Glutamatergic neuron (in vitro differentiated cells): ENCODE measurements around the gene KLHDC7A. TPM values are rescaled to one million over a fixed set of nuclear protein-coding genes. Genes with fewer than 3 reads are reported as not detected.

Source experiments
- DNase-seq: peaks from one replicate; pipeline ENCODE4 v3.0.0; 2022
- H3K27ac Mint-ChIP-seq: one replicate; pipeline ENCODE4 v1.8.0; 2020; ENCODE audit warnings: mild to moderate bottlenecking, mixed read lengths, inconsistent platforms; ENCODE audit not compliant: unreplicated experiment
- H3K27me3 Mint-ChIP-seq: one replicate; pipeline ENCODE4 v1.8.0; 2020; ENCODE audit warnings: mild to moderate bottlenecking, moderate library complexity, mixed read lengths, inconsistent platforms; ENCODE audit not compliant: unreplicated experiment
- H3K36me3 Mint-ChIP-seq: one replicate; pipeline ENCODE4 v1.8.0; 2020; ENCODE audit warnings: mild to moderate bottlenecking, mixed read lengths, inconsistent platforms; ENCODE audit not compliant: unreplicated experiment
- H3K4me1 Mint-ChIP-seq: one replicate; pipeline ENCODE4 v1.8.0; 2020; ENCODE audit warnings: mild to moderate bottlenecking, low read depth, mixed read lengths, inconsistent platforms; ENCODE audit not compliant: unreplicated experiment
- H3K4me3 Mint-ChIP-seq: one replicate; pipeline ENCODE4 v1.8.0; 2020; ENCODE audit warnings: mild to moderate bottlenecking, mixed read lengths, inconsistent platforms; ENCODE audit not compliant: unreplicated experiment
- H3K9me3 Mint-ChIP-seq: one replicate; pipeline ENCODE4 v1.8.0; 2020; ENCODE audit warnings: mild to moderate bottlenecking, moderate library complexity, mixed read lengths, inconsistent platforms; ENCODE audit not compliant: unreplicated experiment
- total RNA-seq: library from RNA; stranded (reverse); fragmentation: NEBNext Ultra II Directional; extraction: Animal tissue kit (Norgen Biotek cat#: 25700); gene quantifications from one replicate; pipeline ENCODE4 v1.2.1, GENCODE V29; 2021; ENCODE audit not compliant: unreplicated experiment
- TF ChIP-seq, protein P1 (sequence below): fragments of 200-600 bp; sonication (generic); IDR thresholded peaks from one replicate; pipeline ENCODE4 v1.5.0; 2021; ENCODE audit not compliant: partially characterized antibody, unreplicated experiment

KLHDC7A gene
- total RNA-seq, 1 donor from 2014 or later, result not detected

DNA sequence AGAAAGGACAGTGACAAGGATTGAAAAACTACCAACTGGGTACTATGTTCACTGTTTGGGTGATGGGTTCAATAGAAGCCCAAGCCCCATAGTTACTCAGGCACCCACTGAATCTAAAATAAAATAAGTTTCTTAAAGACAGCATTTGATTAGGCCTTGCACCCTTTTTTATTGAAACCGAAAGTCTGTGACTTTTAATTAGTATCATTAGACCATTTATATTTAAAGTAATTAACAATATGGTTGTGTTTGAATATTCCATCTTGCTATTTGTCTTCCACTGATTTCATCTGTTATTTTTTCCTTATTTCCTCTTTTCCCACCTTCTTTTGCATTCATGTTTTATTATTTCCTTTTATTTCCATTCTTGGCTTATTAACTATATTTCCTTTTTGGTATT is 27.4 kb downstream of the KLHDC7A start:
- no peaks in the 10 kb centered on the region for H3K36me3 Mint-ChIP-seq

DNA sequence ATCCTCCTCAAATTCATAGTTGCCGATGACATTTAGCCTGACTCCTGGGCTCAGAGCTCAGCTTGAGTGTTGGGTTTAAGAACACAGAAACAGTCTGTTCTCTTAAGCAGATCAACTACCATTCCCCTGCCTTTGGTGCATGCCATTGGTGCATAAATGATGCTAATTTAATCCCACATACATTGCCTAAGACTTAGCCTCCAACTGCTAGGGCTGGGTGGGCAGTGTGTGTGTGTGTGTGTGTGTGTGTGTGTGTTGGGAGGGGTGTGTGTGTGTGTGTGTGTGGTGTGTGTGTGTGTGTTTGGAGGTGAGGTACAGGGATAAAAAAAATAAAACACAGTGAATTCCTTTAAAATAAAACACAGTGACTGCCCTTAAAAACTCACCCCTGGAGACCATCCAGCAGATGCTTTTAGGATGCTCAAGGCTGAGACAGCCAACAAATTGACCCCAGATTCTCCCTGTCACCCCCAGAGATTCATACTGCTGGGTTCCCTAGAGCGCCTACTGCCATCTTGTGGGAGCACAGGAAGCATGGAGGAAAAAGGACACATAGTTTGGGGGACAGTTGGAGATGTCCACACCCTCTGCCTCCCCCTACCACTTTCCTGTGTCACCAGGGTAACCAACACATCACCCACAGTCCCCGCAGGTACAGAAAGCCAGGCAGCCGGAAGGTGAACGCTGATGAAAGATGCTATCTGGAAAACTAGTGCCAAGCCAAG is 30.6 kb downstream of the KLHDC7A start:
- H3K27me3 Mint-ChIP-seq, result peaks cover 2% of the 10 kb centered on the region

More for the DNA sequence above, 27.4 kb downstream of the KLHDC7A start:
- H3K27me3 Mint-ChIP-seq, result peaks cover 2% of the 10 kb centered on the region
- no peak overlapping the region for H3K4me3 Mint-ChIP-seq
- H3K9me3 Mint-ChIP-seq, result no peaks in the 10 kb centered on the region
- H3K27ac Mint-ChIP-seq, result no peak overlapping the region
- TF ChIP-seq, protein P1, sequence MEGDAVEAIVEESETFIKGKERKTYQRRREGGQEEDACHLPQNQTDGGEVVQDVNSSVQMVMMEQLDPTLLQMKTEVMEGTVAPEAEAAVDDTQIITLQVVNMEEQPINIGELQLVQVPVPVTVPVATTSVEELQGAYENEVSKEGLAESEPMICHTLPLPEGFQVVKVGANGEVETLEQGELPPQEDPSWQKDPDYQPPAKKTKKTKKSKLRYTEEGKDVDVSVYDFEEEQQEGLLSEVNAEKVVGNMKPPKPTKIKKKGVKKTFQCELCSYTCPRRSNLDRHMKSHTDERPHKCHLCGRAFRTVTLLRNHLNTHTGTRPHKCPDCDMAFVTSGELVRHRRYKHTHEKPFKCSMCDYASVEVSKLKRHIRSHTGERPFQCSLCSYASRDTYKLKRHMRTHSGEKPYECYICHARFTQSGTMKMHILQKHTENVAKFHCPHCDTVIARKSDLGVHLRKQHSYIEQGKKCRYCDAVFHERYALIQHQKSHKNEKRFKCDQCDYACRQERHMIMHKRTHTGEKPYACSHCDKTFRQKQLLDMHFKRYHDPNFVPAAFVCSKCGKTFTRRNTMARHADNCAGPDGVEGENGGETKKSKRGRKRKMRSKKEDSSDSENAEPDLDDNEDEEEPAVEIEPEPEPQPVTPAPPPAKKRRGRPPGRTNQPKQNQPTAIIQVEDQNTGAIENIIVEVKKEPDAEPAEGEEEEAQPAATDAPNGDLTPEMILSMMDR, result no peak
- no peak for DNase-seq
- H3K4me1 Mint-ChIP-seq, result no peaks in the 10 kb centered on the region

DNA sequence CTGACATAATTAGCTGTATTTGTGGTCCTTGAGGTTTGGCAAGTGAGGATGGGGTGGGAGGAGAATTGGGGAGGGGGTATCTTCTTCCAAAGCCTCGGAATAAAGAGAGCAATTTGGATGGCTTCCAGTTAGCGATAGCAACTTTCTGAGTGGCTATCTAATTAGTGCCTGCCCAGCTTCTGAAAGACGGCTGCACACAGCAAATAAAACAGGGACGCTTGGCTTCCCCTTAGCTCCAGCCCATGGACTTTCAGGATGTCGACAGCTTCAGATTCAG is 31.1 kb downstream of the KLHDC7A start:
- peaks cover 1% of the 10 kb centered on the region for H3K9me3 Mint-ChIP-seq
- peaks cover 14% of the 10 kb centered on the region for H3K36me3 Mint-ChIP-seq
- H3K4me1 Mint-ChIP-seq, result no peaks in the 10 kb centered on the region
- H3K4me3 Mint-ChIP-seq, result no peak overlapping the region
- DNase-seq, result no peak
- no peak overlapping the region for H3K27ac Mint-ChIP-seq
- no peaks in the 10 kb centered on the region for H3K27me3 Mint-ChIP-seq
- TF ChIP-seq, protein P1, result no peak

More for the DNA sequence above, 30.6 kb downstream of the KLHDC7A start:
- Mint-ChIP-seq H3K4me1 (no peaks in the 10 kb centered on the region), H3K36me3 (peaks cover 14% of the 10 kb centered on the region), H3K4me3 (no peak overlapping the region), H3K27ac (no peak overlapping the region), H3K9me3 (peaks cover 1% of the 10 kb centered on the region)
- DNase-seq, result no peak
- TF ChIP-seq, protein P1, result no peak

DNA sequence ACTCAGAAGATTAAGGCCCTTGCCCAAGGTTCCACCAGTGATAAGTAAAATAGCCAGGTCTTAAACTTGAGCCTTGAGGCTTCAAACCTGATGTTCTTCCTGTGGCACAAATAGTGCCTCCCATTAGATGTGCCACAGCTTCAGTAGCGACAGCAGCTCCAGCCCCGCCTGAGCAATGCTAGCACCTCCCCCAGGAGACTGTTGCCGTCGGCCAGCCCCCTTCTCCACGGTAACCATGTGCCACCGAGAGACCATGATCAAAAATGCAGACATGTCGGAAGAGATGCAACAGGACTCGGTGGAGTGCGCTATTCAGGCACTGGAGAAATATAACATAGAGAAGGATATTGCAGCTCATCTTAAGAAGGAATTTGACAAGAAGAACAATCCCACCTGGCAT is 32.2 kb downstream of the KLHDC7A start:
- TF ChIP-seq, protein P1, result no peak
- H3K4me3 Mint-ChIP-seq, result no peak overlapping the region
- H3K4me1 Mint-ChIP-seq, result no peaks in the 10 kb centered on the region
- H3K27me3 Mint-ChIP-seq, result no peaks in the 10 kb centered on the region
- DNase-seq, result no peak
- peaks cover 1% of the 10 kb centered on the region for H3K9me3 Mint-ChIP-seq
- peaks cover 14% of the 10 kb centered on the region for H3K36me3 Mint-ChIP-seq
- no peak overlapping the region for H3K27ac Mint-ChIP-seq

DNA sequence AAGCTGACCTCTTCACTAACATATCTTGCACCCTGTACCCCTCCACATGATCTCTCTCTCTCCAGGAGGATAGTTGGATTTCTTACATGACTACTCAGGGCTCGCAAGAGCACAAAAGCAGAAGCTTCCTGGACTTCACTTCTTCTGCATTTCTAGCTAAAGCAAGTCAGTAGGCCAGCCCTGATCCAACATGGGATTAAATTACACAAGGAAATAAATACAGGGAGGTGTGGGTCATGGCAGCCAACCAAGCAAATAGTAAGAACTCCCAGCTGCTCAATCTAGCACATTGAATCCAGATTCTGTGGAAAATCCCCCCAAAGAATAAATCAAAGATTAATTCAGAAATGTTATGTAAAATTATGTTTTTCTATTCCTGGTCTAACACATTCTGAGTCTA is 33.3 kb downstream of the KLHDC7A start:
- TF ChIP-seq, protein P1, result no peak
- Mint-ChIP-seq H3K9me3 (peaks cover 1% of the 10 kb centered on the region), H3K4me1 (no peaks in the 10 kb centered on the region), H3K27ac (no peak overlapping the region), H3K27me3 (no peaks in the 10 kb centered on the region), H3K4me3 (no peak overlapping the region), H3K36me3 (peaks cover 14% of the 10 kb centered on the region)
- DNase-seq, result no peak
